ENCODE data around the gene STARD3. TPM values are rescaled to one million over a fixed set of nuclear protein-coding genes. Genes with fewer than 3 reads are reported as not detected.
A peak's percentile ranks its signal among the peaks of the same experiment; 100 is the strongest.

STARD3 gene
- total and polyA plus RNA-seq, 2 of the 13 experiments (the other 11 are each of a cell fraction or from before 2014, with no cell fraction given), result 34.6 to 100 TPM

DNA sequence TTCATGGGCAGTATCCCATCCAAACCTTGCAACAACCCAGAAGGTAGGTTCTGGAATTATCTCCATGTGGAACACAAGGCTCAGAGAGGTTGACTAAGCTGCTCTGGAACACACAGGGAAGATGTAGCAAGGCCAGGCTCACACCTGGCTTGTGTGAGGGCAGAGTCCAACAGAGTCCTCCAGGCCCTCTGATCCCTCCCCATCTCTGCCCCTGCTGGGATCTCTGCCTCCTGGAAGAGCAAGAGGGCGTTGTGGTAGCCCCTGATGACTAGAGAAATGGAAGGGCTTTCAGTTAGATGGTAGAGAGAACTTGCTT lies 17.2 kb upstream of the STARD3 start (continued):
- TF ChIP-seq SALL1 (CRISPR knock-in tag; IDR thresholded peaks at IDR 0.05) (0 out of 2 replicates have a peak, but pooled peaks have one; percentile 18), CBX5 (CRISPR knock-in tag; IDR thresholded peaks at IDR 0.05; ENCODE audit: borderline replicate concordance) (0 out of 2 replicates have a peak, but pooled peaks have one; percentile 61), SKI (IDR thresholded peaks at IDR 0.05; ENCODE audit: partially characterized antibody) (no peak), ZNF12 (CRISPR knock-in tag; IDR thresholded peaks at IDR 0.05) (peak; percentile 79; the same call in 1 of the 2 replicates), ZFP36 (IDR thresholded peaks at IDR 0.05; ENCODE audit: borderline replicate concordance, low read depth, low read length, partially characterized antibody) (peak; percentile 80), KLF12 (CRISPR knock-in tag; IDR thresholded peaks at IDR 0.05; ENCODE audit: borderline replicate concordance) (no peak), ZNF674 (CRISPR knock-in tag; IDR thresholded peaks at IDR 0.05; ENCODE audit: low read depth) (no peak), MLLT10 (CRISPR knock-in tag; IDR thresholded peaks at IDR 0.05) (no peak), REPIN1 (CRISPR knock-in tag; IDR thresholded peaks at IDR 0.05; ENCODE audit: borderline replicate concordance, low read depth) (0 out of 2 replicates have a peak, but pooled peaks have one; percentile 1), NFRKB (IDR thresholded peaks at IDR 0.05) (no peak), ZMYM3 (CRISPR knock-in tag; IDR thresholded peaks at IDR 0.05) (peak; percentile 97), KLF16 (CRISPR knock-in tag; IDR thresholded peaks at IDR 0.05) (no peak), JUN (CRISPR knock-in tag; IDR thresholded peaks at IDR 0.05) (no peak), HNF4A (CRISPR knock-in tag; IDR thresholded peaks at IDR 0.05) (peak; percentile 75), SSRP1 (CRISPR knock-in tag; IDR thresholded peaks at IDR 0.05) (0 out of 2 replicates have a peak, but pooled peaks have one; percentile 46), HNRNPK (IDR thresholded peaks at IDR 0.05; ENCODE audit: low read depth, low read length, poor library complexity, severe bottlenecking) (no peak), CBX1 (IDR thresholded peaks at IDR 0.05; ENCODE audit: low read depth) (peak; percentile 34), XRCC5 (optimal IDR thresholded peaks at IDR 0.05; ENCODE audit: low read length) (peak; percentile 33), ESRRA (CRISPR knock-in tag; IDR thresholded peaks at IDR 0.05; ENCODE audit: low read depth) (0 out of 2 replicates have a peak, but pooled peaks have one; percentile 74), EEA1 (CRISPR knock-in tag; IDR thresholded peaks at IDR 0.05; ENCODE audit: borderline replicate concordance) (no peak), ZBTB7A (CRISPR knock-in tag; IDR thresholded peaks at IDR 0.05) (peak; percentile 11; the same call in 1 of the 2 replicates), ZNF768 (CRISPR knock-in tag; IDR thresholded peaks at IDR 0.05) (peak; percentile 99)
- TF ChIP-seq, protein P1, sequence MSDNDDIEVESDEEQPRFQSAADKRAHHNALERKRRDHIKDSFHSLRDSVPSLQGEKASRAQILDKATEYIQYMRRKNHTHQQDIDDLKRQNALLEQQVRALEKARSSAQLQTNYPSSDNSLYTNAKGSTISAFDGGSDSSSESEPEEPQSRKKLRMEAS (IDR thresholded peaks at IDR 0.05), result peak; percentile 52; the same call in 1 of the 2 replicates
- TF ChIP-seq, protein P2, sequence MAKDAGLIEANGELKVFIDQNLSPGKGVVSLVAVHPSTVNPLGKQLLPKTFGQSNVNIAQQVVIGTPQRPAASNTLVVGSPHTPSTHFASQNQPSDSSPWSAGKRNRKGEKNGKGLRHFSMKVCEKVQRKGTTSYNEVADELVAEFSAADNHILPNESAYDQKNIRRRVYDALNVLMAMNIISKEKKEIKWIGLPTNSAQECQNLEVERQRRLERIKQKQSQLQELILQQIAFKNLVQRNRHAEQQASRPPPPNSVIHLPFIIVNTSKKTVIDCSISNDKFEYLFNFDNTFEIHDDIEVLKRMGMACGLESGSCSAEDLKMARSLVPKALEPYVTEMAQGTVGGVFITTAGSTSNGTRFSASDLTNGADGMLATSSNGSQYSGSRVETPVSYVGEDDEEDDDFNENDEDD (CRISPR knock-in tag; IDR thresholded peaks at IDR 0.05; ENCODE audit: borderline replicate concordance), result no peak
- TF ChIP-seq, protein P3, sequence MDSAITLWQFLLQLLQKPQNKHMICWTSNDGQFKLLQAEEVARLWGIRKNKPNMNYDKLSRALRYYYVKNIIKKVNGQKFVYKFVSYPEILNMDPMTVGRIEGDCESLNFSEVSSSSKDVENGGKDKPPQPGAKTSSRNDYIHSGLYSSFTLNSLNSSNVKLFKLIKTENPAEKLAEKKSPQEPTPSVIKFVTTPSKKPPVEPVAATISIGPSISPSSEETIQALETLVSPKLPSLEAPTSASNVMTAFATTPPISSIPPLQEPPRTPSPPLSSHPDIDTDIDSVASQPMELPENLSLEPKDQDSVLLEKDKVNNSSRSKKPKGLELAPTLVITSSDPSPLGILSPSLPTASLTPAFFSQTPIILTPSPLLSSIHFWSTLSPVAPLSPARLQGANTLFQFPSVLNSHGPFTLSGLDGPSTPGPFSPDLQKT (CRISPR knock-in tag; IDR thresholded peaks at IDR 0.05; ENCODE audit: borderline replicate concordance), result no peak
- TF ChIP-seq, protein P4, sequence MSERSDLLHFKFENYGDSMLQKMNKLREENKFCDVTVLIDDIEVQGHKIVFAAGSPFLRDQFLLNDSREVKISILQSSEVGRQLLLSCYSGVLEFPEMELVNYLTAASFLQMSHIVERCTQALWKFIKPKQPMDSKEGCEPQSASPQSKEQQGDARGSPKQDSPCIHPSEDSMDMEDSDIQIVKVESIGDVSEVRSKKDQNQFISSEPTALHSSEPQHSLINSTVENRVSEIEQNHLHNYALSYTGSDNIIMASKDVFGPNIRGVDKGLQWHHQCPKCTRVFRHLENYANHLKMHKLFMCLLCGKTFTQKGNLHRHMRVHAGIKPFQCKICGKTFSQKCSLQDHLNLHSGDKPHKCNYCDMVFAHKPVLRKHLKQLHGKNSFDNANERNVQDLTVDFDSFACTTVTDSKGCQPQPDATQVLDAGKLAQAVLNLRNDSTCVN (CRISPR knock-in tag; IDR thresholded peaks at IDR 0.05; ENCODE audit: borderline replicate concordance), result no peak
- TF ChIP-seq, protein P5, sequence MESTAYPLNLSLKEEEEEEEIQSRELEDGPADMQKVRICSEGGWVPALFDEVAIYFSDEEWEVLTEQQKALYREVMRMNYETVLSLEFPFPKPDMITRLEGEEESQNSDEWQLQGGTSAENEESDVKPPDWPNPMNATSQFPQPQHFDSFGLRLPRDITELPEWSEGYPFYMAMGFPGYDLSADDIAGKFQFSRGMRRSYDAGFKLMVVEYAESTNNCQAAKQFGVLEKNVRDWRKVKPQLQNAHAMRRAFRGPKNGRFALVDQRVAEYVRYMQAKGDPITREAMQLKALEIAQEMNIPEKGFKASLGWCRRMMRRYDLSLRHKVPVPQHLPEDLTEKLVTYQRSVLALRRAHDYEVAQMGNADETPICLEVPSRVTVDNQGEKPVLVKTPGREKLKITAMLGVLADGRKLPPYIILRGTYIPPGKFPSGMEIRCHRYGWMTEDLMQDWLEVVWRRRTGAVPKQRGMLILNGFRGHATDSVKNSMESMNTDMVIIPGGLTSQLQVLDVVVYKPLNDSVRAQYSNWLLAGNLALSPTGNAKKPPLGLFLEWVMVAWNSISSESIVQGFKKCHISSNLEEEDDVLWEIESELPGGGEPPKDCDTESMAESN (CRISPR knock-in tag; conservative IDR thresholded peaks at IDR 0.05), result no peak

Measured in HepG2 (cell line).